ENCODE measurements around the gene SNED1. TPM values are rescaled to one million over a fixed set of nuclear protein-coding genes. Genes with fewer than 3 reads are reported as not detected.

The SNED1 gene
- total and polyA plus RNA-seq, 9 of the 15 experiments (the other 6 are each of a cell fraction or from before 2014, with no cell fraction given) = 0.03 to 0.07 (median 0.05) TPM; not detected in 5

DNA sequence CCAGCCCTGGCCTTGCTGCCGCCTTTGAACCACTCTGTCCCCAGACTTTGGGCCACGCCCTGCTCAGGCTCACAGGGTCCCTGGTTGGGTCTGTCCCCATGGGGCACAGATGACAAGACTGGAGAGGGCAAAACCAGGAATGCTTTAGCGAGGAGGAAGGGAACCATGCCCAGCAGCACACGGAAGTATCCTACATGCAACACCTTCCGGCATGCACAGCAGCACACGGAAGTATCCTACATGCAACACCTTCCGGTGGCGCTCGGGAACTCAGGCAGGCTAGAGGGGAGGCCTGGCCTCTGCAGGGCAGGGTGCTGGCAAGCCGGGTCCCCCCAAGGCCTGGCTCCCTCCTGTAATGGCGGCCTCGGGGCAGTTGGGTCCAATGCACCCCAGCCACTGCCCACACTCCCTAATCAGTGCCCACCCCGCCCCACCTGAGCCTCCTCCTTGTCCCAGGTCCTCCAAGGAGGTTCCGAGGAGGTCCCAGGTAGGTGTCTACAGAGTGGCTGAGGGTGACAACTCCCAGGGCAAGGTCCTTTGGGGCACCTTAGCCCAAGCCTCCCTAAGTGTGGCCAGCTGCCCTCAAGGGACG, 33.6 kb upstream of the SNED1 start (continued):
- TF ChIP-seq, protein P1, sequence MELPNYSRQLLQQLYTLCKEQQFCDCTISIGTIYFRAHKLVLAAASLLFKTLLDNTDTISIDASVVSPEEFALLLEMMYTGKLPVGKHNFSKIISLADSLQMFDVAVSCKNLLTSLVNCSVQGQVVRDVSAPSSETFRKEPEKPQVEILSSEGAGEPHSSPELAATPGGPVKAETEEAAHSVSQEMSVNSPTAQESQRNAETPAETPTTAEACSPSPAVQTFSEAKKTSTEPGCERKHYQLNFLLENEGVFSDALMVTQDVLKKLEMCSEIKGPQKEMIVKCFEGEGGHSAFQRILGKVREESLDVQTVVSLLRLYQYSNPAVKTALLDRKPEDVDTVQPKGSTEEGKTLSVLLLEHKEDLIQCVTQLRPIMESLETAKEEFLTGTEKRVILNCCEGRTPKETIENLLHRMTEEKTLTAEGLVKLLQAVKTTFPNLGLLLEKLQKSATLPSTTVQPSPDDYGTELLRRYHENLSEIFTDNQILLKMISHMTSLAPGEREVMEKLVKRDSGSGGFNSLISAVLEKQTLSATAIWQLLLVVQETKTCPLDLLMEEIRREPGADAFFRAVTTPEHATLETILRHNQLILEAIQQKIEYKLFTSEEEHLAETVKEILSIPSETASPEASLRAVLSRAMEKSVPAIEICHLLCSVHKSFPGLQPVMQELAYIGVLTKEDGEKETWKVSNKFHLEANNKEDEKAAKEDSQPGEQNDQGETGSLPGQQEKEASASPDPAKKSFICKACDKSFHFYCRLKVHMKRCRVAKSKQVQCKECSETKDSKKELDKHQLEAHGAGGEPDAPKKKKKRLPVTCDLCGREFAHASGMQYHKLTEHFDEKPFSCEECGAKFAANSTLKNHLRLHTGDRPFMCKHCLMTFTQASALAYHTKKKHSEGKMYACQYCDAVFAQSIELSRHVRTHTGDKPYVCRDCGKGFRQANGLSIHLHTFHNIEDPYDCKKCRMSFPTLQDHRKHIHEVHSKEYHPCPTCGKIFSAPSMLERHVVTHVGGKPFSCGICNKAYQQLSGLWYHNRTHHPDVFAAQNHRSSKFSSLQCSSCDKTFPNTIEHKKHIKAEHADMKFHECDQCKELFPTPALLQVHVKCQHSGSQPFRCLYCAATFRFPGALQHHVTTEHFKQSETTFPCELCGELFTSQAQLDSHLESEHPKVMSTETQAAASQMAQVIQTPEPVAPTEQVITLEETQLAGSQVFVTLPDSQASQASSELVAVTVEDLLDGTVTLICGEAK (IDR thresholded peaks at IDR 0.05) = peak; percentile 83
- TF ChIP-seq, protein P1 (CRISPR knock-in tag; IDR thresholded peaks at IDR 0.05) = no peak
- no peak for TF ChIP-seq SMC3 (conservative IDR thresholded peaks at IDR 0.05; ENCODE audit: insufficient read depth, low read depth, low read length)
- no peak for TF ChIP-seq ZSCAN29 (IDR thresholded peaks at IDR 0.05)
- no peak for TF ChIP-seq JUNB (CRISPR knock-in tag; conservative IDR thresholded peaks at IDR 0.05)
- TF ChIP-seq, protein P2, sequence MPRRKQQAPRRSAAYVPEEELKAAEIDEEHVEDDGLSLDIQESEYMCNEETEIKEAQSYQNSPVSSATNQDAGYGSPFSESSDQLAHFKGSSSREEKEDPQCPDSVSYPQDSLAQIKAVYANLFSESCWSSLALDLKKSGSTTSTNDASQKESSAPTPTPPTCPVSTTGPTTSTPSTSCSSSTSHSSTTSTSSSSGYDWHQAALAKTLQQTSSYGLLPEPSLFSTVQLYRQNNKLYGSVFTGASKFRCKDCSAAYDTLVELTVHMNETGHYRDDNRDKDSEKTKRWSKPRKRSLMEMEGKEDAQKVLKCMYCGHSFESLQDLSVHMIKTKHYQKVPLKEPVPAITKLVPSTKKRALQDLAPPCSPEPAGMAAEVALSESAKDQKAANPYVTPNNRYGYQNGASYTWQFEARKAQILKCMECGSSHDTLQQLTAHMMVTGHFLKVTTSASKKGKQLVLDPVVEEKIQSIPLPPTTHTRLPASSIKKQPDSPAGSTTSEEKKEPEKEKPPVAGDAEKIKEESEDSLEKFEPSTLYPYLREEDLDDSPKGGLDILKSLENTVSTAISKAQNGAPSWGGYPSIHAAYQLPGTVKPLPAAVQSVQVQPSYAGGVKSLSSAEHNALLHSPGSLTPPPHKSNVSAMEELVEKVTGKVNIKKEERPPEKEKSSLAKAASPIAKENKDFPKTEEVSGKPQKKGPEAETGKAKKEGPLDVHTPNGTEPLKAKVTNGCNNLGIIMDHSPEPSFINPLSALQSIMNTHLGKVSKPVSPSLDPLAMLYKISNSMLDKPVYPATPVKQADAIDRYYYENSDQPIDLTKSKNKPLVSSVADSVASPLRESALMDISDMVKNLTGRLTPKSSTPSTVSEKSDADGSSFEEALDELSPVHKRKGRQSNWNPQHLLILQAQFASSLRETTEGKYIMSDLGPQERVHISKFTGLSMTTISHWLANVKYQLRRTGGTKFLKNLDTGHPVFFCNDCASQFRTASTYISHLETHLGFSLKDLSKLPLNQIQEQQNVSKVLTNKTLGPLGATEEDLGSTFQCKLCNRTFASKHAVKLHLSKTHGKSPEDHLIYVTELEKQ (CRISPR knock-in tag; IDR thresholded peaks at IDR 0.05) = no peak
- TF ChIP-seq, protein P3, sequence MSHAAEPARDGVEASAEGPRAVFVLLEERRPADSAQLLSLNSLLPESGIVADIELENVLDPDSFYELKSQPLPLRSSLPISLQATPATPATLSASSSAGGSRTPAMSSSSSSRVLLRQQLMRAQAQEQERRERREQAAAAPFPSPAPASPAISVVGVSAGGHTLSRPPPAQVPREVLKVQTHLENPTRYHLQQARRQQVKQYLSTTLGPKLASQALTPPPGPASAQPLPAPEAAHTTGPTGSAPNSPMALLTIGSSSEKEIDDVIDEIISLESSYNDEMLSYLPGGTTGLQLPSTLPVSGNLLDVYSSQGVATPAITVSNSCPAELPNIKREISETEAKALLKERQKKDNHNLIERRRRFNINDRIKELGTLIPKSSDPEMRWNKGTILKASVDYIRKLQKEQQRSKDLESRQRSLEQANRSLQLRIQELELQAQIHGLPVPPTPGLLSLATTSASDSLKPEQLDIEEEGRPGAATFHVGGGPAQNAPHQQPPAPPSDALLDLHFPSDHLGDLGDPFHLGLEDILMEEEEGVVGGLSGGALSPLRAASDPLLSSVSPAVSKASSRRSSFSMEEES (CRISPR knock-in tag; IDR thresholded peaks at IDR 0.05) = no peak
- no peak for TF ChIP-seq KAT8 (IDR thresholded peaks at IDR 0.05; ENCODE audit: low read depth)
- TF ChIP-seq ZMIZ1 (IDR thresholded peaks at IDR 0.05; ENCODE audit: low read depth in 2 of 2, low read length in 2 of 2) = no peak
